Heart right ventricle (tissue), 16 donors: ENCODE data around the gene SLX4IP. TPM values are rescaled to one million over a fixed set of nuclear protein-coding genes. Genes with fewer than 3 reads are reported as not detected.

ENCODE experiments used
- ATAC-seq, 8 donors: fragments of 200-7000 bp; cut with Tn5 transposase; one replicate each; pipeline ENCODE4 v1.9.1; 2020; ENCODE audit warnings: mild to moderate bottlenecking in 8 of 8, moderate library complexity in 8 of 8, moderate number of reproducible peaks in 1 of 8
- DNase-seq, 2 donors: peaks; one replicate each; pipeline ENCODE4 v3.0.0-alpha.2; 2020
- H3K27ac ChIP-seq, 10 donors: fragments of 200-600 bp; sonication (generic) in 2 of 10; one replicate each; pipeline versions ENCODE4 v1.5.0 to v1.8.0; 2020 to 2022; ENCODE audit warnings: mild to moderate bottlenecking in 3 of 10
- H3K27me3 ChIP-seq, 7 donors: fragments of 200-600 bp; one replicate each; pipeline ENCODE4 v1.8.0; 2021 to 2022; ENCODE audit warnings: mild to moderate bottlenecking in 2 of 7
- H3K36me3 ChIP-seq, 9 donors: fragments of 200-600 bp; sonication (generic) in 1 of 9; one replicate each; pipeline versions ENCODE4 v1.5.0 to v1.8.0; 2020 to 2022; ENCODE audit warnings: mild to moderate bottlenecking in 2 of 9
- H3K4me1 ChIP-seq, 9 donors: fragments of 200-600 bp; sonication (generic) in 1 of 9; one replicate each; pipeline versions ENCODE4 v1.5.0 to v1.8.0; 2020 to 2022; ENCODE audit warnings: mild to moderate bottlenecking in 4 of 9
- H3K4me3 ChIP-seq, 10 donors: fragments of 200-600 bp; sonication (generic) in 2 of 10; one replicate each; pipeline versions ENCODE4 v1.5.0 to v1.8.0; 2020 to 2022; ENCODE audit warnings: mild to moderate bottlenecking in 7 of 10, moderate library complexity in 2 of 10
- H3K9me3 ChIP-seq, 11 donors: fragments of 200-600 bp in 10 of 11; sonication (generic) in 2 of 11; one replicate each; pipeline versions ENCODE4 v1.5.0 to v1.8.0; 2013 to 2022; ENCODE audit warnings: mild to moderate bottlenecking in 2 of 11, control low read depth in 1 of 11, moderate library complexity in 1 of 11
- CTCF ChIP-seq, 9 donors: fragments of 200-600 bp; sonication (generic) in 2 of 9; IDR thresholded peaks; one replicate each; pipeline versions ENCODE4 v1.5.0 to v1.8.0; 2021 to 2022; ENCODE audit warnings: antibody characterized with exemption in 9 of 9, mild to moderate bottlenecking in 5 of 9, moderate library complexity in 1 of 9
- WGBS, 2 donors: extraction: QIAGEN DNeasy Blood & Tissue Kit; methylation state at CpG; one replicate each; pipeline ENCODE4 v1.1.7; 2013; ENCODE audit warnings: inconsistent platforms in 1 of 2; 5-methylcytosine and 5-hydroxymethylcytosine counted together
- intact Hi-C, 10 donors: fragments of 100-400 bp; cut with DNase I; formaldehyde crosslinking; loops; one replicate each; pipeline versions ENCODE4 v1.11.1 to v1.14.2; 2022
- polyA plus RNA-seq, 2 donors: library from polyadenylated mRNA; stranded (reverse); fragments of 200-250 nt; gene quantifications; one replicate each; pipeline ENCODE4 v1.2.3, GENCODE V29; 2013
- total RNA-seq, 10 donors: library from RNA; stranded (reverse); fragmentation: NEBNext Ultra II Directional in 3 of 10; extraction: Animal tissue kit (Norgen Biotek cat#: 25700) in 3 of 10; gene quantifications; one replicate each; pipeline versions ENCODE4 v1.2.1 to v1.2.4, GENCODE V29; 2021 to 2023
- donor health status: Arrhythmogenic right ventricular cardiomyopathy.
- donor health status: ischemic (EF 13 %, LVEDD 7.1; RV severe dilation, severe dysfunction).
- donor health status: healthy with polysubstance abuse.
- donor health status: DM: no; HTN: yes; CAD: no.
- donor health status: DM: no; HTN: no; CAD: no.
- donor health status: ischemic (EF 25% LVEDD 6.9; RV normal size, moderate dysfunction).
- donor health status: ischemic (EF 25% LVEDD 5.7; RV mildly dilated, moderate dysfunction).
- donor health status: healthy.
- donor health status: DM: yes; HTN: yes; CAD: no.
- donor health status: Ischemic cardiomyopathy.
- donor health status: ischemic (EF 35%, LVEDD 5.7; RV mildly dilated, moderate dysfunction).
- donor health status: nonischemic (EF 11% LVEDD 7.7; RV severe dilation, severe dysfunction).
- donor health status: DM: yes; HTN: yes; CAD: no.
- donor health status: PGD.
- donor health status: ischemic (EF 29% LVEDD 5.4; RV normal size, mild dysfunction).
- donor health status: nonischemic (EF 23%, LVEDD 6.1; RV moderate dilation, normal function).

Gene SLX4IP
- total and polyA plus RNA-seq, 12 donors, result 0.71 to 3.1 (median 2.6) TPM

- no peak for TF ChIP-seq CTCF (IDR thresholded peaks at IDR 0.05)
- no peak for ATAC-seq
- no peak for DNase-seq
- WGBS, 2 donors, result 100% methylated on average over 1 of the region's 1 CpG
- Histone ChIP-seq H3K9me3 (no peaks in the 10 kb centered on the region), H3K4me3 (no peak overlapping the region), H3K4me1 (peaks cover 0 to 22% (median 0%) of the 10 kb centered on the region in 9 donors), H3K27me3 (no peaks in the 10 kb centered on the region), H3K27ac (peak overlapping the region in 1 of 10 donors; percentile 32), H3K36me3 (peaks cover 0 to 8% (median 0%) of the 10 kb centered on the region in 9 donors)
- intact Hi-C loops, result no loop called here
Measured at GRCh38 chr20:10597637-10598036, 162.5 kb downstream of the SLX4IP start.

GRCh38 chr20:10602221-10602871, 167.2 kb downstream of the SLX4IP start:
- Histone ChIP-seq H3K27ac (peak overlapping the region in 6 of 10 donors; percentile 3 to 81 (median 33)), H3K9me3 (peaks cover 0 to 7% (median 0%) of the 10 kb centered on the region in 11 donors), H3K36me3 (peaks cover 0 to 8% (median 0%) of the 10 kb centered on the region in 9 donors), H3K27me3 (no peaks in the 10 kb centered on the region), H3K4me1 (peaks cover 0 to 30% (median 11%) of the 10 kb centered on the region in 9 donors), H3K4me3 (no peak overlapping the region)
- no peak for TF ChIP-seq CTCF (IDR thresholded peaks at IDR 0.05)
- ATAC-seq (no peak), DNase-seq (no peak)
- intact Hi-C loops, result no loop called here
- 69 to 74% methylated on average over 4 of the region's 4 CpGs for WGBS, 2 donors

- Histone ChIP-seq H3K36me3 (peaks cover 0 to 8% (median 0%) of the 10 kb centered on the region in 9 donors), H3K27ac (peak overlapping the region in 9 of 10 donors; percentile 32 to 81 (median 66)), H3K4me1 (peaks cover 0 to 30% (median 11%) of the 10 kb centered on the region in 9 donors), H3K4me3 (no peak overlapping the region), H3K27me3 (no peaks in the 10 kb centered on the region), H3K9me3 (peaks cover 0 to 7% (median 0%) of the 10 kb centered on the region in 11 donors)
- intact Hi-C loops, result no loop called here
- no peak for DNase-seq
- ATAC-seq, result no peak
- TF ChIP-seq CTCF (IDR thresholded peaks at IDR 0.05), result no peak
- WGBS, 2 donors, result 85 to 87% methylated on average over 4 of the region's 4 CpGs
Measured at GRCh38 chr20:10603378-10603777, 168.3 kb downstream of the SLX4IP start.

- Histone ChIP-seq H3K27ac (peak overlapping the region; percentile 39 to 81 (median 66)), H3K4me1 (peaks cover 0 to 37% (median 13%) of the 10 kb centered on the region in 9 donors), H3K36me3 (peaks cover 0 to 8% (median 0%) of the 10 kb centered on the region in 9 donors), H3K27me3 (no peaks in the 10 kb centered on the region), H3K4me3 (no peak overlapping the region), H3K9me3 (peaks cover 0 to 7% (median 0%) of the 10 kb centered on the region in 11 donors)
- DNase-seq, result peak; percentile 32 to 40
- intact Hi-C loops, result no loop called here
- TF ChIP-seq CTCF (IDR thresholded peaks at IDR 0.05), result no peak
- ATAC-seq, result peak; percentile 79 to 94 (median 88)
- WGBS, 2 donors, result 64 to 71% methylated on average over 8 of the region's 8 CpGs
Measured at GRCh38 chr20:10603971-10604864, 169.1 kb downstream of the SLX4IP start.
